Left ventricle myocardium inferior (tissue), 1 donor: ENCODE measurements around the gene STK32C. TPM values are rescaled to one million over a fixed set of nuclear protein-coding genes. Genes with fewer than 3 reads are reported as not detected.

Experiments used
- DNase-seq: peaks from one replicate; pipeline ENCODE4 v3.0.0-alpha.2; 2020
- H3K27ac ChIP-seq: fragments of 200-600 bp; replicated peaks from 2 replicates; pipeline ENCODE4 v1.8.0; 2021
- H3K27me3 ChIP-seq: fragments of 200-600 bp; 2 replicates; pipeline ENCODE4 v1.8.0; 2021; ENCODE audit warnings: low read depth
- H3K36me3 ChIP-seq: fragments of 200-600 bp; 2 replicates; pipeline ENCODE4 v1.8.0; 2021
- H3K4me1 ChIP-seq: fragments of 200-600 bp; 2 replicates; pipeline ENCODE4 v1.8.0; 2021
- H3K4me3 ChIP-seq: fragments of 200-600 bp; 2 replicates; pipeline ENCODE4 v1.8.0; 2021; ENCODE audit warnings: mild to moderate bottlenecking, moderate library complexity
- H3K9me3 ChIP-seq: fragments of 200-600 bp; replicated peaks from 2 replicates; pipeline ENCODE4 v1.8.0; 2021
- CTCF ChIP-seq: fragments of 200-600 bp; IDR thresholded peaks from 2 replicates; pipeline ENCODE4 v1.8.0; 2021; ENCODE audit warnings: antibody characterized with exemption, mild to moderate bottlenecking, borderline replicate concordance
- intact Hi-C: fragments of 100-400 bp; cut with micrococcal nuclease; formaldehyde crosslinking; loops from one replicate; pipeline ENCODE4 v1.11.0; 2022
- total RNA-seq: library from RNA; stranded (reverse); fragmentation: NEBNext Ultra II Directional; extraction: Animal tissue kit (Norgen Biotek cat#: 25700); gene quantifications from one replicate; pipeline ENCODE4 v1.2.1, GENCODE V29; 2021
- donor health status: DM: no; HTN: yes; CAD: no; lungs with severe emphysema.

STK32C gene
- total RNA-seq, 1 donor from 2014 or later: 4.4 TPM

- DNase-seq: no peak
- Histone ChIP-seq H3K27me3 (no peaks in the 10 kb centered on the region), H3K27ac (no peak overlapping the region), H3K4me1 (peaks cover 3% of the 10 kb centered on the region), H3K4me3 (no peak overlapping the region), H3K9me3 (no peaks in the 10 kb centered on the region), H3K36me3 (no peaks in the 10 kb centered on the region)
- TF ChIP-seq CTCF: no peak
- intact Hi-C loops: no loop called here
These were observed 81.0 kb downstream of the STK32C start for GRCh38 chr10:132226586-132227405.

GRCh38 chr10:132225849-132226205, 81.9 kb downstream of the STK32C start:
- Histone ChIP-seq H3K4me1 (peaks cover 3% of the 10 kb centered on the region), H3K27ac (no peak overlapping the region), H3K36me3 (no peaks in the 10 kb centered on the region), H3K4me3 (no peak overlapping the region), H3K9me3 (no peaks in the 10 kb centered on the region), H3K27me3 (no peaks in the 10 kb centered on the region)
- TF ChIP-seq CTCF: no peak
- intact Hi-C loops: no loop called here
- no peak for DNase-seq

GRCh38 chr10:132225073-132225848, 82.5 kb downstream of the STK32C start:
- no peak for DNase-seq

GRCh38 chr10:132224343-132225072, 83.2 kb downstream of the STK32C start:
- H3K4me1 ChIP-seq: peaks cover under 1% of the 10 kb centered on the region
- intact Hi-C loops: loop anchor here (5.0 kb wide), 1 partner anchor 133 kb away; no protein-coding TSS in a partner anchor
- H3K27ac ChIP-seq: no peak overlapping the region
- no peak for TF ChIP-seq CTCF
- no peaks in the 10 kb centered on the region for H3K9me3 ChIP-seq
- H3K4me3 ChIP-seq: no peak overlapping the region
- H3K36me3 ChIP-seq: no peaks in the 10 kb centered on the region
- no peaks in the 10 kb centered on the region for H3K27me3 ChIP-seq
- no peak for DNase-seq

More at GRCh38 chr10:132225073-132225848, 82.5 kb downstream of the STK32C start:
- Histone ChIP-seq H3K9me3 (no peaks in the 10 kb centered on the region), H3K4me1 (peaks cover 3% of the 10 kb centered on the region), H3K4me3 (no peak overlapping the region), H3K27ac (no peak overlapping the region), H3K36me3 (no peaks in the 10 kb centered on the region), H3K27me3 (no peaks in the 10 kb centered on the region)
- TF ChIP-seq CTCF: no peak
- intact Hi-C loops: no loop called here

- Histone ChIP-seq H3K36me3 (no peaks in the 10 kb centered on the region), H3K4me1 (no peaks in the 10 kb centered on the region), H3K27ac (no peak overlapping the region), H3K9me3 (no peaks in the 10 kb centered on the region), H3K4me3 (no peak overlapping the region), H3K27me3 (no peaks in the 10 kb centered on the region)
- TF ChIP-seq CTCF: no peak
- intact Hi-C loops: loop anchor here (5.0 kb wide), 1 partner anchor 134 kb away; no protein-coding TSS in a partner anchor
- no peak for DNase-seq
These were observed 84.0 kb downstream of the STK32C start for GRCh38 chr10:132223611-132224342.
